Neural cell (in vitro differentiated cells): Measurements from ENCODE around the gene ADAP1.

Experiments used
- EP300 ChIP-seq: fragments of 450-650 bp; conservative IDR thresholded peaks from 2 replicates; pipeline ENCODE4 v1.6.1; 2014; ENCODE audit warnings: antibody characterized with exemption, mild to moderate bottlenecking, moderate library complexity; ENCODE audit not compliant: poor library complexity, severe bottlenecking
- EZH2 ChIP-seq: fragments of 200-600, 300-800 bp; shearing (Covaris generic), sonication (generic); IDR thresholded peaks from 2 replicates; pipeline ENCODE4 v1.6.1; 2014; ENCODE audit warnings: antibody characterized with exemption, low read length, borderline replicate concordance, mild to moderate bottlenecking; ENCODE audit not compliant: insufficient read depth, poor library complexity, severe bottlenecking
- MXI1 ChIP-seq: fragments of 450-650 bp; conservative IDR thresholded peaks from 2 replicates; pipeline ENCODE4 v1.6.1; 2014; ENCODE audit warnings: antibody characterized with exemption, mild to moderate bottlenecking; ENCODE audit not compliant: poor library complexity, severe bottlenecking
- POLR2AphosphoS5 ChIP-seq: IDR thresholded peaks from 2 replicates; pipeline ENCODE4 v1.6.1; 2012
- SMC3 ChIP-seq: fragments of 450-650 bp; conservative IDR thresholded peaks from 2 replicates; pipeline ENCODE4 v1.6.1; 2014; ENCODE audit warnings: antibody characterized with exemption, mild to moderate bottlenecking, moderate library complexity; ENCODE audit not compliant: poor library complexity
- TAF1 ChIP-seq: IDR thresholded peaks from 2 replicates; pipeline ENCODE4 v1.6.1; 2012; ENCODE audit warnings: low read depth
- TF ChIP-seq, protein P1 (sequence below): fragments of 450-650 bp; IDR thresholded peaks from 2 replicates; pipeline ENCODE4 v1.5.1; 2014; ENCODE audit warnings: antibody characterized with exemption, mild to moderate bottlenecking, moderate library complexity; ENCODE audit not compliant: poor library complexity, severe bottlenecking
- TF ChIP-seq, protein P2 (sequence below): IDR thresholded peaks from 2 replicates; pipeline ENCODE4 v1.6.1; 2012; ENCODE audit warnings: borderline replicate concordance

DNA sequence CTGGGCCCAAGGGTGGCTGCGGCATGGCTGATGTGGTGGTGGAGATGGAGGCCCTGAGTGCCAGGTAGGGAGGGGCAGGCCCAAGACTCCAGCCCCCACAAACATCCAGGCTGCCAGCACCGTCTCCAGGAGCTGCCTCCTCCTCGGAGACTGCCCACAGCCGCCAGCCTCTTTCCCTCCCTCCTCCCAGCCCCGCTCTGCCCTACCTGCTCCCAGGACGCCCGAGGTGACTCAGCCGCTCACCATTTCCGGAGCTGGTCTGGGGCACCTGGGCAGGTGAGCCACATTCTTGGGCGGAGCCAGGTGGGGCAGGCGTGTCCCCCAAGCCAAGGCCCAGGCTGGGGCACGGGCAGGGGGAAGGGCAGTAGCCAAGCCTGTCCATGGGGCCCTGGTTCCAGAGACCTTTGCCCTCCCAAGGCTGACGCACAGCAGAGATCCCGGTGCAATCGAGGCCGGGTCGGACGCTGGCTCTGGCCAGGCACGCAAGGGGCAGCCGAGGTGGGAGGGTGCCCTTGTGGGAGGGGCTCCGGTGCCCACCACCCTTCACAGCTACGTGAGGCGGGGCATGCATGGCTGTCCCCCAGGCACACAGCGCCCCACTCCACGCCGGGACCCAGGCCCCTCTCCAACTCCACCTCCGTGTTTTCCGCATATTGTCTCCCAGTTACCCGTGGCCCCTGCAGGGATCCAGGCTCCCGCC, 8.8 kb downstream of the ADAP1 start:
- TF ChIP-seq, protein P1, sequence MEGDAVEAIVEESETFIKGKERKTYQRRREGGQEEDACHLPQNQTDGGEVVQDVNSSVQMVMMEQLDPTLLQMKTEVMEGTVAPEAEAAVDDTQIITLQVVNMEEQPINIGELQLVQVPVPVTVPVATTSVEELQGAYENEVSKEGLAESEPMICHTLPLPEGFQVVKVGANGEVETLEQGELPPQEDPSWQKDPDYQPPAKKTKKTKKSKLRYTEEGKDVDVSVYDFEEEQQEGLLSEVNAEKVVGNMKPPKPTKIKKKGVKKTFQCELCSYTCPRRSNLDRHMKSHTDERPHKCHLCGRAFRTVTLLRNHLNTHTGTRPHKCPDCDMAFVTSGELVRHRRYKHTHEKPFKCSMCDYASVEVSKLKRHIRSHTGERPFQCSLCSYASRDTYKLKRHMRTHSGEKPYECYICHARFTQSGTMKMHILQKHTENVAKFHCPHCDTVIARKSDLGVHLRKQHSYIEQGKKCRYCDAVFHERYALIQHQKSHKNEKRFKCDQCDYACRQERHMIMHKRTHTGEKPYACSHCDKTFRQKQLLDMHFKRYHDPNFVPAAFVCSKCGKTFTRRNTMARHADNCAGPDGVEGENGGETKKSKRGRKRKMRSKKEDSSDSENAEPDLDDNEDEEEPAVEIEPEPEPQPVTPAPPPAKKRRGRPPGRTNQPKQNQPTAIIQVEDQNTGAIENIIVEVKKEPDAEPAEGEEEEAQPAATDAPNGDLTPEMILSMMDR = no peak
- TF ChIP-seq, protein P2, sequence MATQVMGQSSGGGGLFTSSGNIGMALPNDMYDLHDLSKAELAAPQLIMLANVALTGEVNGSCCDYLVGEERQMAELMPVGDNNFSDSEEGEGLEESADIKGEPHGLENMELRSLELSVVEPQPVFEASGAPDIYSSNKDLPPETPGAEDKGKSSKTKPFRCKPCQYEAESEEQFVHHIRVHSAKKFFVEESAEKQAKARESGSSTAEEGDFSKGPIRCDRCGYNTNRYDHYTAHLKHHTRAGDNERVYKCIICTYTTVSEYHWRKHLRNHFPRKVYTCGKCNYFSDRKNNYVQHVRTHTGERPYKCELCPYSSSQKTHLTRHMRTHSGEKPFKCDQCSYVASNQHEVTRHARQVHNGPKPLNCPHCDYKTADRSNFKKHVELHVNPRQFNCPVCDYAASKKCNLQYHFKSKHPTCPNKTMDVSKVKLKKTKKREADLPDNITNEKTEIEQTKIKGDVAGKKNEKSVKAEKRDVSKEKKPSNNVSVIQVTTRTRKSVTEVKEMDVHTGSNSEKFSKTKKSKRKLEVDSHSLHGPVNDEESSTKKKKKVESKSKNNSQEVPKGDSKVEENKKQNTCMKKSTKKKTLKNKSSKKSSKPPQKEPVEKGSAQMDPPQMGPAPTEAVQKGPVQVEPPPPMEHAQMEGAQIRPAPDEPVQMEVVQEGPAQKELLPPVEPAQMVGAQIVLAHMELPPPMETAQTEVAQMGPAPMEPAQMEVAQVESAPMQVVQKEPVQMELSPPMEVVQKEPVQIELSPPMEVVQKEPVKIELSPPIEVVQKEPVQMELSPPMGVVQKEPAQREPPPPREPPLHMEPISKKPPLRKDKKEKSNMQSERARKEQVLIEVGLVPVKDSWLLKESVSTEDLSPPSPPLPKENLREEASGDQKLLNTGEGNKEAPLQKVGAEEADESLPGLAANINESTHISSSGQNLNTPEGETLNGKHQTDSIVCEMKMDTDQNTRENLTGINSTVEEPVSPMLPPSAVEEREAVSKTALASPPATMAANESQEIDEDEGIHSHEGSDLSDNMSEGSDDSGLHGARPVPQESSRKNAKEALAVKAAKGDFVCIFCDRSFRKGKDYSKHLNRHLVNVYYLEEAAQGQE = no peak
- no peak for TF ChIP-seq POLR2AphosphoS5
- no peak for TF ChIP-seq EZH2
- no peak for TF ChIP-seq MXI1
- no peak for TF ChIP-seq EP300
- TF ChIP-seq TAF1 = no peak
- no peak for TF ChIP-seq SMC3
